Measurements from ENCODE around the gene ZBTB25.

DNA sequence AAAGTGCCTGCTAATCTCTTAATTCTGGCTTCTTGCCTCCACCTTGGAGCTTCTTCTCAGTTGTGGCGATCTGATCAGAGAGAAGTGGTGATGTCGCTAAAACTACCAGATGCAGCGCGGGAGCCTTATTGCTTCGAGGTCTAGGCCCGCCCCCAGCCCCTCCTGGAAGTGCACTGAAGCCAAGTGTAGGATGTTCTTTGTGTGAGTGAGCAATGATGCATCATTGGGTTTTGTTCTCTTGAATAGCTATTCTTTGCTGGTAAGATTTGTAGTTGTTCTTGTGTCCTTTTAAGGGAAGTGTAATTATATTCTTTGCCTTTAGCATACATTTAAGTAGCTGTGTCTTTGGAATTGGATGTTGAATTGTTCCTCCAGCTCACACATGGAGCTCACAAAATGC is 79.7 kb downstream of the ZBTB25 start:
- TF ChIP-seq, protein P1, sequence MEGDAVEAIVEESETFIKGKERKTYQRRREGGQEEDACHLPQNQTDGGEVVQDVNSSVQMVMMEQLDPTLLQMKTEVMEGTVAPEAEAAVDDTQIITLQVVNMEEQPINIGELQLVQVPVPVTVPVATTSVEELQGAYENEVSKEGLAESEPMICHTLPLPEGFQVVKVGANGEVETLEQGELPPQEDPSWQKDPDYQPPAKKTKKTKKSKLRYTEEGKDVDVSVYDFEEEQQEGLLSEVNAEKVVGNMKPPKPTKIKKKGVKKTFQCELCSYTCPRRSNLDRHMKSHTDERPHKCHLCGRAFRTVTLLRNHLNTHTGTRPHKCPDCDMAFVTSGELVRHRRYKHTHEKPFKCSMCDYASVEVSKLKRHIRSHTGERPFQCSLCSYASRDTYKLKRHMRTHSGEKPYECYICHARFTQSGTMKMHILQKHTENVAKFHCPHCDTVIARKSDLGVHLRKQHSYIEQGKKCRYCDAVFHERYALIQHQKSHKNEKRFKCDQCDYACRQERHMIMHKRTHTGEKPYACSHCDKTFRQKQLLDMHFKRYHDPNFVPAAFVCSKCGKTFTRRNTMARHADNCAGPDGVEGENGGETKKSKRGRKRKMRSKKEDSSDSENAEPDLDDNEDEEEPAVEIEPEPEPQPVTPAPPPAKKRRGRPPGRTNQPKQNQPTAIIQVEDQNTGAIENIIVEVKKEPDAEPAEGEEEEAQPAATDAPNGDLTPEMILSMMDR (IDR thresholded peaks at IDR 0.05; ENCODE audit: borderline replicate concordance, extremely low read depth, low read length, poor library complexity, severe bottlenecking) = no peak
- TF ChIP-seq EZH2 (IDR thresholded peaks at IDR 0.05; ENCODE audit: borderline replicate concordance, low read depth, low read length, severe bottlenecking) = no peak
